Astrocyte of the spinal cord (primary cell): ENCODE measurements around the gene DMTF1.
"Not testable (repeated sequence)": the region's sequence is repeated elsewhere in the genome, so short reads cannot be mapped to it uniquely, and the experiment has no call there.

Source experiments
- DNase-seq: peaks from one replicate; pipeline ENCODE4 v3.0.0; 2011; ENCODE audit warnings: low read depth, low spot score
- H3K4me3 ChIP-seq: 2 replicates; pipeline ENCODE4 v1.5.1; 2011; ENCODE audit warnings: low read depth, mild to moderate bottlenecking, low read length, moderate library complexity
- CTCF ChIP-seq: IDR thresholded peaks from 2 replicates; pipeline ENCODE4 v1.5.1; 2012; ENCODE audit warnings: low read depth, mild to moderate bottlenecking, low read length, inconsistent platforms
- in situ Hi-C: cut with HindIII; loops from 2 replicates; pipeline ENCODE4 v1.10.0; 2017; ENCODE audit warnings: low sequenced_read_pairs

Gene DMTF1

GRCh38 chr7:87199700-87200450 lies 47.6 kb downstream of the DMTF1 start:
- TF ChIP-seq CTCF = no peak
- DNase-seq = no peak
- H3K4me3 ChIP-seq = no peak overlapping the region
- in situ Hi-C loops = no loop called here

- no peak for TF ChIP-seq CTCF
- in situ Hi-C loops = no loop called here
- no peak for DNase-seq
- H3K4me3 ChIP-seq = no peak overlapping the region
Measured at GRCh38 chr7:87202208-87202607, 50.0 kb downstream of the DMTF1 start.

GRCh38 chr7:87202705-87203104 lies 50.5 kb downstream of the DMTF1 start:
- H3K4me3 ChIP-seq = no peak overlapping the region
- TF ChIP-seq CTCF = no peak
- in situ Hi-C loops = no loop called here
- DNase-seq = no peak

- DNase-seq, in situ Hi-C loops, H3K4me3 ChIP-seq: not testable (repeated sequence)
Measured at GRCh38 chr7:87203929-87204328, 51.7 kb downstream of the DMTF1 start.

GRCh38 chr7:87204933-87205332 lies 52.7 kb downstream of the DMTF1 start:
- no peak for TF ChIP-seq CTCF
- in situ Hi-C loops = no loop called here
- no peak for DNase-seq
- H3K4me3 ChIP-seq = no peak overlapping the region

- DNase-seq, in situ Hi-C loops, H3K4me3 ChIP-seq: not testable (repeated sequence)
Measured at GRCh38 chr7:87205701-87206100, 53.4 kb downstream of the DMTF1 start.

GRCh38 chr7:87206361-87206760 lies 54.1 kb downstream of the DMTF1 start:
- peak; percentile 28 for DNase-seq
- TF ChIP-seq CTCF = no peak
- in situ Hi-C loops = no loop called here

More at GRCh38 chr7:87206361-87206760, 54.1 kb downstream of the DMTF1 start:
- no peak overlapping the region for H3K4me3 ChIP-seq
